ENCODE data around the gene P2RY14.
A peak's percentile ranks its signal among the peaks of the same experiment; 100 is the strongest.

P2RY14 gene

DNA sequence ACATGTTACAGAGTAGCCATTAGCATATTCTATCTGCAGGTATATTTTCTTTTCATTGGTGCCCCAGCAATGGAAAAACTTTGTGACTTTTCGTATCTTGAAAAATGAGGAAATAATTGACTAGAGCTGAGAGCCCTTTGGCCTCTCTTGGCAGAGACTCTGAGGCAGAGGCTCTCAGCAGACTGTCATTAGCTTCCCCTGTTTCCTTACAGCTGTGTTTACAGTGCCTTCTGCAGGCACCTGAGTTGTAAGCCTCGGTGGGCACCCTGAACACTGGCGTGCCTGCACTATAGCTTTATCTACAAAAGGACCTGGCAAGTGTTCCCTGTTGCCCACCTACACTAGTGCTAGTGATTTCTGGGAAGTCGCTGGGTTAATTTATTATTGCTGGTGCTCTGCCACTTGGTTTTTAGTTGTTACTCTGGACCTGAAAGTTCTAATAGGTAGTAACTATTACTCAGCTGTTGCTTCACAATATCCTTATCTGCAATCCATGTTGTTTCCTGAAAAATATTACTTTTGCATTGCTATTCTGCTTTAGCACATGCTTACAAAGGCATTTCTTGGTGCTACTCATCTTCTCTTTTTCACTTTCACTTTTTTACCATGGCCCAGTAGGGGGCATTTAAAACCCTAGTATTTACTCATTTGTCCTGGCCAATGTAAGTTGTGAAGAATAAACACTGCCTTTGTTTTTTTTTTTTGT, 67.5 kb downstream of the P2RY14 start:
- no peak for DNase-seq

DNA sequence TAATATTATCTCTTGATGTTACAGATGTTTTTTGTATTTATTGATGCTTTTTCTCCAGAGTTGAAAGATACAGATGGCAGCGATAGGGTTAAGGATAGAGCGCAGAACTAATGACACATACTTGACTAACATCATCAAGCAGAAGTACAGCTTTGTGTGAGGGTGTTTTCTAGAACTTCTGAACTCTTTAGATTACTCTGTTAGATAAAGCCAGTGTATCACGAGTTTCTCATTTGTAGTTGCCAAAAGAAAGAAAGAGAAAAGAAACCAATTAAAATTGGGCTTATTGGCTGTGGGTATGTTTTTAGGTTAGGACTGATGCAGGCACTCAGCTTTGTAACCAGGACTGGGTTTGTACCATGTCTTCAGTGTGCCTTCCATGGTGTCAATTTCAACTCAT, 68.7 kb downstream of the P2RY14 start:
- no peak for DNase-seq

DNA sequence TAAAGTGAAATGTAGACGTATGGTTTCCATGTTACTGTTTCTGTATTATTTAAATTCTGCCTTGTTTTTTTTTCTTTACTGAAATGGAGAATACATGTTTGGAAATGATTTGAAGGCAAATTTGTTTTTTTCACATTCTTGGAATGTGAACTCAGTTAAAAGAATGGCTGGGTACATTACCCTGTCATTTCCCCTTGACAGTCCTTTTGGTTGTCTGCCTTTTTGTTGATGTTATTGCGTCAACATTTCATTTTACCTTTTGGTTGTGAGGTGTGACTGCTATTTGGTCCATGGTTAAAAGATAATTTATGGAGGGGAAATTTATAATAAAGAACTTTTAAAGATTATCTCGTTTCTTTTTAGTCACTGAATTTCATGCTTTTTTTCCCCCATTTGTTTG, 72.1 kb downstream of the P2RY14 start:
- no peak for DNase-seq

DNA sequence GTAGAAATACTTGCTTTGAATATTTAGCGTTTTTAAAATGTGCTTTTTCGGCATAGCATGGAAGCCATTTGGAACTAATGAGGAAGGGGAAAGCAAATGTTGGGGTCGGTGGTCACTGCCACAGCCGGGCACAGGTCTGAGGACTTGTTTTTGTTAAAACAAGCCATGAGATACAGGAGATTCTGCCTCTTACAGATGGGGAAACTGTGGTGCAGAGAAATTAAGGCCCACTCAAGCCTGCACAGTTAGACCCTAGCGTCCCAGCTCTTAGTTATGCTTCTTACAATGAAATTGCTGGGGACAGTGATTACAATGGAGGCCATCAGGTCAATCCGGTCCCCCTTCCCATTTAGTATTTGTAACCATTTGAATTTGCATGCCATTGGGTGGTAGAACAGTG, 72.9 kb downstream of the P2RY14 start:
- DNase-seq: no peak

DNA sequence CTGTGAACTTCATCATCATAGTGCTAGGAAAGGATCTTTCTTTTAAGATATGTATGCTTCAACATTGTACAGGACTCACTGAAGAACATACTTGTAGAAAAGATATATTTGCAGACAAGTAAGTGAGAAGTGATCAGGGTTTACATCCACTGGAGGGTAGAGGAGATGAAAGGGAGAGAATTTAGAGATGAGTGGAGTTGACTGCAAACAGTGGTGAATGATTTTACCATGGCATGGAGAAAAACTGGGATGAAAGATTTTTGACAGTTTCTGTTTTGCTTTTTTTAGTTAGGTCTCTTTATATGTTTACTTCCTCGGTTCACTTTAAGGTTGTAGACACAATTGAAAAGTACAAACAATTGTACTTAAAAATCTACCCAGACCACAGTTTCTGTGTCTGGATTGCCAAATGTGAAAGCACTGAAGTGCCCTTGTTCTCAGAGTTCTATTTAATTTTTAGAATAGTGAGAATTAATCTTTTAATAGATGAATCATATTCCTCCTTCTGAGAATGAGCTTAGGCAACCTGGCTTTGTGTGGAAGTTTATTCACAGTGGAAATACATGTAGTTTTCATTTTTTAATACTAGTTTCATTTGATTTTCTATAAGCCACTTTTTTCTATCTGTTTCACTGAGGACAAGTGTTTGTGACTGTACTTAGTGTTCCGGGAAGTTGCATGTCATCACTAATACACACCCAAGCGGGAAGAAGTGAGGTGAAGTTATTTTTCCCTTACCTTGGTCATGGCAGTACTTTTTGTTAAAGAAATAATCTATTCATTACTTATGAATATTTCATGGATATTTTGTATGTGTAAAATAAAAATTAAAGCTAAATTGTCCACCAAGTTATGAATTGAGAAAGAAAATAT, 73.6 kb downstream of the P2RY14 start:
- DNase-seq: no peak

DNA sequence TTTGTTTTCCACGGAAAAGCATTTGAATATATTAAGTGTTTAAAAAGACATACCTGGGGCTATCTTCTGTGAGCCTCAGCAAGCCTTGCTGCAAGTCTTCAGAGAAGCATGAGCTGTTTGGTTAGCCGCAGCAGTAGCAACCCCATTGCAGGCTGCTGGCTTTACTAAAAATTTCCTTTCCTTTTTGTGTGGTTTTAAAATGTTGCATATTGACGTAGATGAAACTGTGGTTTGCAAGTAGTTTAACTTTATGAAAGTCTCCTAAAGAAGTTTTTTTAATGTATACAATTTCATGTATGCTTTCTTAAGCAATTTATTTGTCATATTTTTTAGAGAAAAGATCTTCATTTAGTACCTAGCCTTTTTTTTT, 75.3 kb downstream of the P2RY14 start, which contains the start of gene GPR171:
Gene GPR171, minus strand, starts transcription at position 166 of the 370 bp plus-strand sequence. CDS start 3,830 bp downstream, outside the sequence.
- DNase-seq: peak; percentile 72

DNA sequence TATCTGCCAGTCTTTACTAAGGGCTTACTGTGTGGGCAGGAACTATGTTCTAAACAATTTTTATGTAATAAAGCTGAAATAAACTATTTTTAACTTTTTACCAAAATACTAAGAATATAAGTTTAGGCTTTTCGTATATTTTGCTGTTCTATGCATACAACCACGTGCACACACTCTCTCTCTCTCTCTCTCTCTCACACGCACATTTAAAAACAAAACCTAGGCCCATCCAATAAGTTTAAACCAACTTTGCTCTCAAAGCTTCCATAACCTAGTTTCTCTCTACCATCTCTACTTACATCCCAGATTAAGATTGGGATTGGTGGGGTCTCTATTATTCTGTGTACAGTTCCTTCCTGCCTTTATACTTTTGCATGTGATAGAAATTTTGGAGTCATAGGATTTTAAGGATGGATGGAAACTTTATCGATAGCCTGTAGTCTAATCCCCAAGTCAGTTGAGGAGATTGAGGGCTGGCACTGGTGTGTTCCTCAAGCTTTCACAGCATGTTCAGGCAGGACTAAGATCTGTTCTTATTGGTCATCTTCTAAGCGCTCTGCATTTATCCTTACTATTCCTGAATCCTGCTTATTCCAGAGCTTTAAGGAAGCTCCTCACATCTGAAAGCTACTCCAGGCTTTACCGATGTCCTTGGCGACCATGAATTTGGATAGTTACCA, 77.2 kb downstream of the P2RY14 start:
- DNase-seq: no peak

DNA sequence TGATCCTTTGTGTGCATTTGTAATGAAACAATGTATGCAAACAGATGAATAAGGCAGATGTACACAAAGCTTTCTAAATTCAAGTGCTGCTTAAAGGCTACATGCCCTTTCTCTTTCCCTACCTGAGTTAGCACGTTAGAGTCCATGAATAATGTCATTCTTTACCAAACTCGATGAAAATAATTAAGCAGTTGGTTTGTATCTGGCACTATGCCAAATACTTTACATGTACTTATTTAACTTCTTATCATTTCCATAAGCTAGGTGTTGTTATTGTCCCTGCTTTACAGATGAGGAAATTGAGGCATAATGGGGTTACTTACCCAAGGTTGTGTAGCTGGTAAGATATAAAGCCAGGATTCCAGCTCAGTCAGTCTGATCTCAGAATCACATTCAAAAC, 77.8 kb downstream of the P2RY14 start:
- no peak for DNase-seq

DNA sequence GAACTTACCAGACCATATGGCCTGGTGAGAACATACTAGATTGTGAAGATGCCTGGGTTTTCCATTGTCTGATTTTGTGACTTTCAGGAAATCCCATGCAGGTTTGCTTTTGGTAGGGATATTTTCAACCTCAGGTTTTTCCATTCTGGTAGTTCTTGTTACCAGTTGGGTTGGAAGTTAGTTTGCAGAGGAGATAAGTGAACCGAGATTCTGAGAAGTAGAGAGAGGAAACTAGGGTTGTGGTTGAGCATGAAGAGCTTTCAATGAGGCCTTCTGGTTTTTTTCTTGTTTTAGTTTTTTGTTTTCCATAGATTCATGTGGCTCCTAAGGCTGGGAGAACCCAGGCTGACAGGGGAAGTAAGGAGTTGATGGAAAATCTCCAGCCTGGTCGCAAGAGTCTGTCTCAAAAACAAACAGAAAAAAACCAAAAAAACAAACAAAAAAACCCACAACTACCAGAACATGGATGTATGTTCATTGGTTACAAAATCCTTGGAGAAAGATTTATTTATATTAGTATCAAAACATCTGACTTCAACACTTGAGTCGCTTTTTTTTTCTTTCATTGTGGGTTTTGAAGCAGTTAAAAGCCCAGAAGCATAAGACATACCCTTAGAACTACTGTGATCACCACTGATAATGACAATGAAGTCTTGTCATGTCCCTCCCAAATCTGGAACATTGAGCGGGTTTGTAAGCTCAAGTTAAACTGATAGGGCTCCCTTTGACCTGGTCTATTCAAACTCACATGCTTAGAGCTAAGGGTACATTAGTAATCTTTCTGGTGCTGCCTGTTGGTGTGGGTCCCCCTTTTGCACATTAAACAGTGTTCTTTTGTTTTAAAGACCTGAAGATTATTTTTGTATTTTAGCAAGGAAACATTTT, 78.5 kb downstream of the P2RY14 start:
- DNase-seq: no peak

DNA sequence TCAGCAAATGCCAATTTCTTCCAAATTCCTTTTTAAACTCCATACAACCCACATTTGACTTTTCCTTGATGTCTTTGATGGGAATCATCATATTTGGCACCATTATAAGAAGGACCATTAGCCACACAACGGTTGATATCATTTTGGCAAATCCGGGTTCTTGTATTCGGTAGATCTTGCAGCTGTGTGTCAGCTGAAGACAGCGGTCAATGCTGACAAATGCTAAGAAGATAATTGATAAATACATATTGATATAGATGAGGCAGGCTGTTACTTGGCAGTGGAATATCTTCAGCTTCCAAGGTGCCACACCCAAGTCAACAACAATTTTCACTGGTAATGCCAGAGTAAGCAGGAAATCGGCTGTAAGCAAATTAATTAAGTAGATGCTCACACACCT, 79.5 kb downstream of the P2RY14 start:
- DNase-seq: no peak

DNA sequence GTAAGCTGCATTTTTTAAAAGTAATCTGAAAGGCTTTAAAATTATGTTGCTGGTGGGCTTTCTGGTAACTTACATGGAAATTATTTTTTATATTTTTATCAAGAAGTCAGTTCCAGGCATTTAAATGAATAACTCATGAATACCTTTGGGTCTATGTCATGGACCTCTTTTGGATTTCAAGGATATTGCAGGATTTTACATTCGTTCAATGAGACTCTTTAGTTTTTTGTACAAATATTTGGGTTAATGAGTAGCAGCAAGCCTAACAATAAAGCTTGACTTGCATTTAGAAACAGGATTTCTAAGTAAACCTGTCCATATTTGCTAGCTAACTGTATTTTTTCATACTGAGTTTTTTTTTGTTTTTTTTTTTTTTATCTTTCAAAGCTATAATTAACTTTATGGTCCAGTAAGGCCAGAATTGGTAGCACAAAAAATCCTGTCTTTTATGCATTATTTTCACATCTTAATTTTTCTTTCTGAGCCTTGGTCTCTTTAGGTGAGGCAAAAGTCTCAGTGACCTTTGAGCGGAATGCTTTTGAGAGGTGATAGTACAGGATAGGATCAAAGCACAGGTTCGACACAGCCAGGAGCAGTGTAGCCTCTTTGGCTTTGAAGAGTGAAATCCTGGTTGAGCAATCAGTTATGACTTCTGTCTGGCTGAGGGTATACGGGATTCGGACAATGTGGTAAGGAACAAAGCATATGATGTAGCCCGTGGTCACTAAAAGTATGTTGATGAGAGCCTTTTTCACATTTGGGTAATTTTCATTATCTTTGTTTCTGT, 80.2 kb downstream of the P2RY14 start:
- no peak for DNase-seq

DNA sequence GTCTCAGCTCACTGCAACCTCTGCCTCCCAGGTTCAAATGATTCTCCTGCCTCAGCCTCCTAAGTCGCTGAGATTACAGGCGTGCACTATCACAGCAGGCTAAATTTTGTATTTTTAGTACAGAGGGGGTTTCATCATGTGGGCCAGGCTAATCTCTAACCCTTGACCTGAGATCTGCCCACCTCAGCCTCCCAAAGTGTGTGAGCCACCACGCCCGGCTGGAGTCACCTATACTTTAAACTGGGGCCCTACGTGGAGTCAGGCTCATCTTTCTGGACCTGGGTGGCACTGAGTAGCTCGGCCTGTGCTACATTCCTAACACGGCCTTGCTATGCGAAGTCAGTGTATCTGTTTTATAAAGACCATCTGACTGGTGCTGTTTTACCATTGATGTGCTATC, 81.1 kb downstream of the P2RY14 start:
- no peak for DNase-seq

DNA sequence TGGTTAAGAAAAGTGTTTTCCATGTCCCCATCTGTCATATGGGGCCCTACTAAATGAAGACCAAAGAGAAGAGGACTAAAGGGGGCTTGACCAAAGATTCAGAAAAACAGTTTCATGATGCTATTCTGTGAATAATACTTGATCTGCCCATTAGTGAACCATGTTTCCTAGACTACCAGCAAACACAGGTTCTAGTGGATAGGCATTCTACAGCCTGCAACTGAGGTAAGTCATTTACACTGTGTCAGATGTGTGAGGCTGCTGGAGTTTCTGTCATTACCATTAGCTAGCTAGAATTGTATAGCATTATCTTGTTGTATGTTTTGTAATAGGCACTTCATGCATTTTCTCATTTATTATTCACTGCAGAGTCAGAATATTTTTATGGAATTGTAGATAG, 81.9 kb downstream of the P2RY14 start:
- DNase-seq: no peak

DNA sequence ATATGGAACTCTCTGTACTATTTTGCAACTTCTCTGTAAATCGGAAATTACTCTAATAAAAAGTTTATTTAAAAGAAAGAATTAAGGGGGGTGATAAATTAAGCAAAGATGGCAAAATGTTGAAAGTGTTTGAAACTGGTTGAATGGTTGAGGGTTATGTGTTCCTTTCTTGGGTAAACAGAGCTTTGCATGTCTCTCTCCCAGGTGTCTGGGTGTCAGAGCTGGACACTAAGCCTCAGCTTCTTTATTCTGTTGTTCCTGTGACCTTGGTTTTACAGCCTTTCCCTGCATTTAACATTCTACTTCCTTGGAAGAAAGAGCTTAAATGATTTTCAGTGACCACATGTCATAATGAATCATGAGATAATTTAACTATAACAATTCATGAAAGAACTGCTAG, 82.5 kb downstream of the P2RY14 start:
- no peak for DNase-seq

DNA sequence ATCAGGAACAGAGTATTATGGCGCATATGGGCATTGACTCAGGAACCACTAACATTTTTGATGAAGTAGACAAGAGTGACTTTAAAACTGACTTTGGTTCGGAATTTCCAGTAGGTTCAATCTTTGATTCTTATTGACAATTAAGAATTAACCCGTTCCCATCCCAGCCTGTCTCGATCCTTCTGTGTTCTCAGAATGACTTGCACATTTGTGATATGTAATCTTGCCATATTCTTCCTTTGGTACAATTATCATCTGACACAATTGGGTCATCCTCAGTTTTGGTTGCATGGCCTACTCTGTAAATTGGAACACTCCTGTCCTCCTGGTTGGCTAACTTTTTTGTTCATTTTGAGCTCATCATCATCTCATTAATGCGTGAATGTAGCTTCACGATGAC, 85.8 kb downstream of the P2RY14 start:
- DNase-seq: no peak

DNA sequence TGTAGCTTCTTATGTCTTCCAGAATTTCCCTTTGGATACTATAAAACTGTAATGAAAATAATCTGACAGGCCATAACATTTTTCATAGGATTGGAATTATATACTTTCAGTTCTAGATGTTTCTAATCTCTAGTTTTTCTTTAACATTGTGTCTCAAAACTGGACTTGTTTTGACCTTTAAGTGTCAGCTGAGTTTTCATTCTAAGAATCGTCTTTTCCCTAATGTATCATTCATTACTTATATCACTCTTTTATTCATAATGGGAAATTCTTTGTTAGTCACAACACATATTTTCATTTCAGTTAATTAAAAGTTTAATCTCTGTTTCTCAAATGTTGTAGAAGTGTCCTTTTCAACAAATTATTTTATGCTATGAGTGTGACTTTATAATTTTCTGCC, 87.2 kb downstream of the P2RY14 start:
- DNase-seq: no peak

DNA sequence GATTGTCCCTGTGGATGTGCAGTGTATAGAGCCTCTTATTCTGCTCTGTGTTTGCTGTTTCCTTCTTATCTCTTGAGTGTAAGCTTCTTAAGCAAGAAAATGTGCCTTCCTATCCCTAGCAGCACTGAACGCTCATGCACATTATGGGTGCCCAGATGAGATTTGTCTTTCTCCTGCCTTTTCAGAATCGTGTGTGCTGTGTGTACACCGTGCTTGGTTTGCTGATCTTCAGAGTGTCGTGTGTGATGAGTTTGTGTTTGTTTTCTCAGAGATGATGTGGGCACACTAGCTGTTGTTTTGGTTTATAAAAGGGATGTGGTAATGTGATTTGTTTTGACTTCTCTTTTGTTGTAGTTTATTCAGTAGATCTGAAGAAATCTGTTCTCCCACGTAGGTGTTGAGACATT, 95.1 kb downstream of the P2RY14 start:
- DNase-seq: no peak

DNA sequence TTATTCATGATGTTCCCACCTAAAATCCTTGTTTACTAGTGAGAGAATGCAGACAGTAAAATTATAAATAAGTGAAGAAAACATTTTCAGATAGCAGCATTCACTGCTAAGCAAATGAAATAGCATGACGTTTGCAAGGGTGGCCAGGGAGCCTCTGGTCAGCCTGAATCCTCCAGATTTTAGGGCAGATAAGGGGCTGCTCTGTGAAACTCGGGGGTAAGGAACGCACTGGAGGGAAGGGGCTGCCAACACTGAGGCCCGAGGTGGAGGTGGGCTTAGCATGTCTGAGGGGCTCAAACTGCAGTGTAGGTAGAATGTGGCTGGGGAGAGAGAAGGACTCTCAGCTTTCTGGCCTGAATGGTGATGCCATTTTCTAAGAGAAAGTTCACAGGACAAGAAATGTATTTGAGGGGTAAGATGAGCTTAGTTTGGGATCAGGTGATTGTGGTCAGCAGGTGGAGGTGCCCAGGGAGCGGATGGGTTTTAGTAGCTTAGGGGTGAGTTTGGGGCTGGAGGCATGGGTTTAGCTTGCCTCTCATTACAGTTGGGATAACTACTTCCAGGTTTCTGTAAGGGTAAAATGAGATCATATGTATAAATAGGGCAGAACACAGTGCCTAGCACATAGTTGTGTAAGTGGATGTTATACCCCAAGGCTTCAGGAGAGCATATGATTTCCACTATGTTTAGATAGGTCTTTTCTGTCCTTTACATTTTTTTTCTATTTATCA, 95.8 kb downstream of the P2RY14 start:
- DNase-seq: no peak

DNA sequence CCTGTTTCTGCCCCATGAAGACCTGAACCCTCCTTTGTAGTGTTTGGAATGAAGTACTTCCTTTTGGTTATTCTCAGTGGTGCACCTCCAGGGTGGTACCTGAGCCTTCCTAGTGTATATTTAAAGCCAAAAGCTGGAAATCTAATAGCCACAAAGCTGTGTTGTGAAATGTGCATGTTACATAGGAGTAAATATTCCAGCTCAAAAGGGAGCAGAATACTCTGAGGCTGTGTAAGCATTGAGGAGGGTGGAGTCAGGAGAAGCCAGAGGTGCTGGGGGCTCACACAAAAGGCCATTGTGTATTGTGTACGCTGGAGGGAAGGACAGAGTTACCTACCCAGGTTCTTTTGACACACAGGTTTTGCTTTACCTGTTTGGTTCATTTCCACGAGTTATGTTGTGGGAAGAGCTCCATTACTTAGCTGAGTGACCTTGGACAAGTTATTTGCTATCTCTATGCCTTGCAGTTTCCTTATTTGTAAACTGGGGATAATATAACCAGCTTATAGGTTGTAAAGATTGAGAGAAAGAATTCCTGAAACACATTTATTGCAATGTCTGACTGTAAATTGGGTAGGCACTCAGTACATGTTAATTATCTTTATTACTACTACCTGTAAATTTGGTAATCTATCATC, 100.0 kb downstream of the P2RY14 start:
- no peak for DNase-seq

DNA sequence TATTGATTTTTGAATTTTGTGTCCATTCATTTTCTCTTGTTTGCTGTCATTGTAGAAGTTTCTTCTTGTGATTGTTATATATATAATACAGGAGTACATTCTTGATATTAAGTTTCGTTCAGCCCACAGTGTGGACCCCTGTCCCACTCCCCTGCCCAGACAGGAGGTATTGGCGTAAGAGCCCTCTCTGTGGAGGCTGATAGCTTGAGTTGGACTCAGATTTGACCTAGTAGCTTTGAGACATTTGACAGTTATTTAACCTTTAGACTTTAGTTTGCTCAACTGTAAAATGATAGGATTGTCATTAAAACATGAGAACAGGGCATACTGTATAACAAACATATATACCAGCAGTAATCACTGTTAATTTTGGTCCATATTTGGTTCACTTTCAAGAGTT, 102.4 kb downstream of the P2RY14 start:
- DNase-seq: no peak

DNA sequence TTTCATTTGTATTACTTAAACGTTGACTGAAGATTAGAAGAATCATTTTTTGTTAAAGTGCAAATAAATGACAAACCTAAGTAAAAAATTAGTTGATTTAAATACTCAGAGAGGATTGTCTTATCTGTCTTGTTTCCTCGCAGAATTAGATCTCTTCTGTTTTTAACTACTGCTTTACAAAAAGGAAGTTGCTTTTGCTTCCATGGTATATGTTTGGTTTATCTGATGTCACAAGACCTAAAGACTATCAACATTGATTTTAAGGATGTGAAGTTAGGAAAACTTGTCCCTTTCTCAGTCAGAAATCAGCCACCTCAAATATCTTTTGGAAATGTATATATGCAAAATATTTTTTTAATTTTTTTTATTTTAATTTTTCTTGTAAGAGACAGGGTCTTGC, 104.0 kb downstream of the P2RY14 start:
- DNase-seq: no peak
